ENCODE measurements around the gene GPAT3.
"Not testable (repeated sequence)": the region's sequence is repeated elsewhere in the genome, so short reads cannot be mapped to it uniquely, and the experiment has no call there.

Gene GPAT3

GRCh38 chr4:83605744-83606172 lies 69.8 kb downstream of the GPAT3 start:
- DNase-seq, result no peak

- DNase-seq, result no peak
Measured at GRCh38 chr4:83606460-83606859, 70.6 kb downstream of the GPAT3 start.

GRCh38 chr4:83606898-83607297 lies 71.0 kb downstream of the GPAT3 start:
- DNase-seq, result no peak

- no peak for DNase-seq
Measured at GRCh38 chr4:83609365-83609764, 73.5 kb downstream of the GPAT3 start.

- DNase-seq, result no peak
Measured at GRCh38 chr4:83610729-83611128, 74.8 kb downstream of the GPAT3 start.

GRCh38 chr4:83613023-83613422 lies 77.1 kb downstream of the GPAT3 start:
- DNase-seq, result no peak

- DNase-seq, result no peak
Measured at GRCh38 chr4:83613994-83614393, 78.1 kb downstream of the GPAT3 start.

GRCh38 chr4:83616252-83616651 lies 80.3 kb downstream of the GPAT3 start:
- no peak for DNase-seq

- no peak for DNase-seq
Measured at GRCh38 chr4:83617371-83618035, 81.6 kb downstream of the GPAT3 start.

- no peak for DNase-seq
Measured at GRCh38 chr4:83618431-83618830, 82.5 kb downstream of the GPAT3 start.

GRCh38 chr4:83618991-83619645 lies 83.2 kb downstream of the GPAT3 start:
- no peak for DNase-seq

GRCh38 chr4:83622127-83622526 lies 86.2 kb downstream of the GPAT3 start:
- not testable (repeated sequence) for DNase-seq

GRCh38 chr4:83625821-83626220 lies 89.9 kb downstream of the GPAT3 start:
- DNase-seq, result no peak

- no peak for DNase-seq
Measured at GRCh38 chr4:83626245-83626836, 90.4 kb downstream of the GPAT3 start.

GRCh38 chr4:83629945-83630721 lies 94.2 kb downstream of the GPAT3 start:
- DNase-seq, result no peak

GRCh38 chr4:83631066-83631465 lies 95.2 kb downstream of the GPAT3 start:
- DNase-seq, result no peak

- no peak for DNase-seq
Measured at GRCh38 chr4:83636930-83637329, 101.0 kb downstream of the GPAT3 start.

- no peak for DNase-seq
Measured at GRCh38 chr4:83639849-83640493, 104.1 kb downstream of the GPAT3 start.

GRCh38 chr4:83643036-83643435 lies 107.1 kb downstream of the GPAT3 start:
- DNase-seq, result no peak

- DNase-seq, result no peak
Measured at GRCh38 chr4:83644677-83645659, 109.1 kb downstream of the GPAT3 start.

- no peak for DNase-seq
Measured at GRCh38 chr4:83646538-83647239, 110.8 kb downstream of the GPAT3 start.
